ENCODE data around the gene PITHD1.
A peak's percentile ranks its signal among the peaks of the same experiment; 100 is the strongest.
"Not testable (repeated sequence)": the region's sequence is repeated elsewhere in the genome, so short reads cannot be mapped to it uniquely, and the experiment has no call there.

PITHD1 gene

DNA sequence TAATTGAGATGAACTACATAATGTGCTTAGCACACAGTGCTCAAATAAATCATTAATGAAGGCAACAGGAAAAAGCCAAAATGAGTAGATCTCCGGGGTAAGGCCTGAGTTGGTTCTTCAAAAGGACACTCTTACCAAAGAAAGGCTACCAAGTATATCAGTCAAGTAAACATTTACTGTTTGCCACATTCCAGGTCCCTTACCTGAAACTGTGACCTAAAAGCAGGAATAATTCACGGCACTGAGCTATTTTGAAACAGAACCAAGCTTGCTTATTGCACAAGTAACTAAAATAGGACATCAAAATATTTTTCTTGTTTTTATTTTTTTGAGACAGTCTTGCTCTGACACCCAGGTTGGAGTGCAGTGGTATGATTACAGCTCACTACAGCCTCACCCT lies 2.0 kb upstream of the PITHD1 start:
- TF ChIP-seq ZFX (IDR thresholded peaks at IDR 0.05; ENCODE audit: borderline replicate concordance) = no peak
- TF ChIP-seq, protein P1, sequence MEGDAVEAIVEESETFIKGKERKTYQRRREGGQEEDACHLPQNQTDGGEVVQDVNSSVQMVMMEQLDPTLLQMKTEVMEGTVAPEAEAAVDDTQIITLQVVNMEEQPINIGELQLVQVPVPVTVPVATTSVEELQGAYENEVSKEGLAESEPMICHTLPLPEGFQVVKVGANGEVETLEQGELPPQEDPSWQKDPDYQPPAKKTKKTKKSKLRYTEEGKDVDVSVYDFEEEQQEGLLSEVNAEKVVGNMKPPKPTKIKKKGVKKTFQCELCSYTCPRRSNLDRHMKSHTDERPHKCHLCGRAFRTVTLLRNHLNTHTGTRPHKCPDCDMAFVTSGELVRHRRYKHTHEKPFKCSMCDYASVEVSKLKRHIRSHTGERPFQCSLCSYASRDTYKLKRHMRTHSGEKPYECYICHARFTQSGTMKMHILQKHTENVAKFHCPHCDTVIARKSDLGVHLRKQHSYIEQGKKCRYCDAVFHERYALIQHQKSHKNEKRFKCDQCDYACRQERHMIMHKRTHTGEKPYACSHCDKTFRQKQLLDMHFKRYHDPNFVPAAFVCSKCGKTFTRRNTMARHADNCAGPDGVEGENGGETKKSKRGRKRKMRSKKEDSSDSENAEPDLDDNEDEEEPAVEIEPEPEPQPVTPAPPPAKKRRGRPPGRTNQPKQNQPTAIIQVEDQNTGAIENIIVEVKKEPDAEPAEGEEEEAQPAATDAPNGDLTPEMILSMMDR (IDR thresholded peaks at IDR 0.05) = no peak
- no peak overlapping the region for H3K27ac ChIP-seq

DNA sequence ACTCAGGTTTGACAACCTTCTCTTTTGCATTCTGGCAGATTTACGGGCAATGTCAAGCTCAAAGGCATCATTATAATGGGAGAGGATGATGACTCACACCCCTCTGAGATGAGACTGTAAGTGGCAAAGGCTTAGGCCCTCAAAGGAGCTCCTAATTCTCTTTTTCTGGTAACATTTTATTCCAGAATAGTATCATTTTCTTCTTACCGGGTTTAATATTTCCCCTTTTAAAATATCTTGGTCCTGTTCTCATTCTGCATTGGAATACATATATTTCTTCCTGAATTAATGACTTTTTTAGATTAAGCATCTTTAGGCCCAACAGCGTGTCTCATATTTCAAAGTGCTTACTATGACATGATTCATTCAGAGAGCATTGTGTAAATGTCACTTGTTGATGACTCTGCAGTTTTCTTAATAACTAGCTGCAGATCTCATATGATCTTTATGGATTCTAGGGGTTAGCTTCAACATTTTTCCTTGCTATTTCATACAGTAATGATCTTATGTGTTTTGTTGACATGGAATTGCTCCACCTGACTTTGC lies 1.7 kb downstream of the PITHD1 start:
- no peak overlapping the region for H3K27ac ChIP-seq
- TF ChIP-seq, protein P1 (IDR thresholded peaks at IDR 0.05) = no peak
- TF ChIP-seq ZFX (IDR thresholded peaks at IDR 0.05; ENCODE audit: borderline replicate concordance) = no peak

DNA sequence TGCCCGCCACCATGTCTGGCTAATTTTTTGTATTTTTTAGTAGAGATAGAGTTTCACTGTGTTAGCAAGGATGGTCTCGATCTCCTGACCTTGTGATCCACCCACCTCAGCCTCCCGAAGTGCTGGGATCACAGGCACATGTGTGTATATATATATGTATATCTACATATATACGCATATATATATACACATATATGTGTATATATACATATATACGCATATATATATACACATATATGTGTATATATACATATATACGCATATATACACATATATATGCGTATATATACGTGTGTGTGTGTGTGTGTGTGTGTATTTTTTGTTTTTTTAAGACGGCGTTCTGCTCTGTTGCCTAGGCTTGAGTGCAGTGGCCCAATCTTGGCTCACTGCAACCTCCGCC lies 4.9 kb downstream of the PITHD1 start:
- not testable (repeated sequence) for H3K27ac ChIP-seq

DNA sequence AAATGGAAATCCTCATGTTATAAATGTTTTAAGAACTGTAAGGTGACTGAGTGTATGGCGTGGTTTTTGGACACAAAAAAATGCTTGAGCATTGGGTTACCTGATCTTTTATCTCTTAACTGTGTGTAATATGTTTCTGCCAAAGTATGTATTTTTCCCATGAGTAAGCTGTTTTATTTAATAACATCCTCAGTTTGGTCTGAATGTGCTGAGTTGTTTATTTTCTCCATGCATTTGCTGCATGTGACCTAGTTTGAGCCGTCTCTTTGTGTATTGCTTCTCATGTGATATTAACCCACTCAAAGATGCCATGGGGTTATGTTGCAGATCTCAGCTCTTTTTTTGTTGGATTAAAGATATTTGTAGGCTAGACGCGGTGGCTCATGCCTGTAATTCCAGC lies 6.6 kb downstream of the PITHD1 start:
- TF ChIP-seq, protein P1 (IDR thresholded peaks at IDR 0.05) = no peak
- no peak for TF ChIP-seq ZFX (IDR thresholded peaks at IDR 0.05; ENCODE audit: borderline replicate concordance)
- H3K27ac ChIP-seq = no peak overlapping the region

DNA sequence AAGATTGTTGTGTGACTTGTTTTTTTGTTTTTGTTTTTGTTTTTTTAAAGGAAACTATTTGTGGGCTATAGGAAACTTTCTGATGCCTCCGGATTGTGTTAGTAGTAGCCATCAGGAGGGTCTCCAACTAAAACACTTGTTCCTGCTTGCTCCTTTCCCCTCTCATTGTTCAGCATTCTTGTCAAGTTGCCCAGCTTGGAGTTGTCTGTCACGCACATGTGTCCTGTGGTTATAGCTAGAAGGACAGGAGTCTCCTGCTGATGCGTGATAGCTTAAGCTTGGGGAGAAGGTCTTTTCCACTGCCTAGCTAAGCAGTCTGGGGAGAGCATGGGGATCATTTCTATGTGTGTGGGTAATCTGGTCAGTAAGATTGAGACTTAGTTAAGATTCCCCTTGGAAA lies 9.5 kb downstream of the PITHD1 start:
- TF ChIP-seq ZFX (IDR thresholded peaks at IDR 0.05; ENCODE audit: borderline replicate concordance) = no peak
- TF ChIP-seq, protein P1 (IDR thresholded peaks at IDR 0.05) = no peak
- no peak overlapping the region for H3K27ac ChIP-seq

DNA sequence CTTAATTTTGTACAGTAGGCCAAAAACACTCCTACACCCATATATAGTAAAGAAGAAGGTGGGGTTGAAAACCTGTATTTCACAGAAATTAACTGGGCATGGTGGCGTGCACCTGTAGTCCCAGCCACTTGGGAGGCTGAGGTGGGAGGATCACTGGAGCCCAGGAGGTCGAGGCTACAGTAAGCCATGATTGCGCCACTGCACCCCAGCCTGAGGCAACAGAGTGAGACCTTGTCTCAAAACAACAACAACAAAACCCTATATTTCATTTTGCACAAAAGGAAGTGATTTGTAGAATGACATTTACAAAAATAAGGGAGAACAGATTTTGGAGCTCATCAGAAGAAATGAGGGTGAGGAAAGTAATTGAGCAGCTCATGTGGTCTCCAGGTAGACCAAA lies 10.5 kb downstream of the PITHD1 start:
- peak overlapping the region; percentile 6; the same call in 1 of the 2 replicates for H3K27ac ChIP-seq

DNA sequence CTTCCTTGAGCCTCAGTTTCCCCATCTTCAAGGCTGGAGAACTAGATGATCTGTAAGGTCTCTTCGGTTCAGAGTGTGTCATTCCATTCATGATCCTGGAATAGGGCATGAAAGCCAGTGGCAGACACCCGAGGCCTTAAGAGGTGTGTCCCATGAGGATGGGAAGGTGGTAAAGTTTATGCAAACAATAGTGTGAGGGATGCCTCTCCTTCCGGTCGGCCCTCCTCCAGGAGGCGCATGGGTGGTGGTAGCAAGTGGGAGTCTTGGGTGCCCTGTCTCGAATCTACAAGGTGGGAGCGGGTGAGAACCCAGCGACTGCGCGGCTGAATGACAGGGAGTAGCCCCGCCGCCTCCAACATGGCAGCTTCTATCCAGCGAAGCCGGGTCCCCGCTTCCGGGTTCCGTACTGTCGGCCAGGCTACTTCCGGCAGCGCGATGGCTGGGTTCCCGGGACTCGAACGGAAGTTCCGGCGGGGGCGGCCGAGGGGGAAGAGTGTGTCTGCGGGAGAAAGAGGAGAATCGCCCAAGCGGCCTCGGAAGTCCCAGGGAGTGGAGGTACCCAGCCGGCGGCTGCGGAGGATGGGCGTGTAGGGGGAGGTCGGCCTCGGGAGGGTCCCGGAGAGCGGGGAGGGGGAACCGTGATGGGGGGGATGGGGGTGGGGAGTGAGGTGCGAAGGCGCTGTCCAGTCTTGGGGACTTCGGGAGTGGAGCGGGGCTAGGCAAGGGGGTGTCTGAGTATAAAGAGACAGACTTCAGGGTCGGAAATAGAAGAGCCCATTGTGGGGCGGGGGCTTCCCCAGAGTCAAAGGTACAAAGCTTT lies 12.7 kb downstream of the PITHD1 start, which contains the start of gene LYPLA2:
LYPLA2 (plus strand) TSS at position 450 of the 820 bp plus-strand sequence. CDS start 1,538 bp downstream, outside the sequence.
- peak within 1 kb of the TSS; percentile 65 for H3K27ac ChIP-seq
- TF ChIP-seq, protein P1 (IDR thresholded peaks at IDR 0.05) = no peak
- TF ChIP-seq ZFX (IDR thresholded peaks at IDR 0.05; ENCODE audit: borderline replicate concordance) = no peak

More for the DNA sequence above, 10.5 kb downstream of the PITHD1 start:
- TF ChIP-seq, protein P1 (IDR thresholded peaks at IDR 0.05) = no peak
- TF ChIP-seq ZFX (IDR thresholded peaks at IDR 0.05; ENCODE audit: borderline replicate concordance) = no peak

All from 22Rv1 (cell line).